ENCODE data around the gene SERTAD1.
"Not testable (repeated sequence)": the region's sequence is repeated elsewhere in the genome, so short reads cannot be mapped to it uniquely, and the experiment has no call there.

SERTAD1 gene

DNA sequence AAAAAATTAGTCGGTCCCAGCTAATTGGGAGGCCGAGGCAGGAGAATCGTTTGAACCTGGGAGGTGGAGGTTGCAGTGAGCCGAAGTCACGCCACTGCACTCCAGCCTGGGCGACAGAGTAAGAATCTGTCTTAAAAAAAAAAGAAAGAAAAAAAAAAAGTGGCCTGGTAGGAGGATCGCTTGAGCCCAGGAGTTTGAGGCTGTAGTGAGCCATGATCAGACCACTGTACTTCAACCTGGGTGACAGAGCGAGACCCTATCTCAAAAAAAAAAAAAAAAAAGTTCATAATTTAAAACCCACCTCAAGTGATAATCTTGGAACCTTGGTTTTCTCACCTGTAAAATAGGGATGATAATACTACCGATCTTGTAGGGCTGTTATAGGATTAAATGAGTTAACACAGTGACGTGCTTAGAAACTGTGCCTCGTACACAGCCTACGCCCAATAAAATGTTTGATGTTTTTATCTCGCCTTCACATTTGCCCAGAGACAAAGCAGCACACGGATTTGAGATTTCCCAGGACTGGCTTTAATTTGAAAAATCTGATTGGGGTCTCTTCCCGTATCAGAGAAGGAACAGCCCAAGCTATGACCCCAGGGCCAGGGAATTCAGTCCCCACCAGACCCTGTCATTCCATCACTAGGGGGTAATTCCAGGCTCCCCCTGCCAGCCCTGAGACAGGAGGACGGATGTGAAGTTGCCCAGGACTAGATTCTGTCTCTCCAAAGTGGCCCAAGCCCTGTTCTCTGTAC lies 3.6 kb downstream of the SERTAD1 start:
- no peak for DNase-seq

DNA sequence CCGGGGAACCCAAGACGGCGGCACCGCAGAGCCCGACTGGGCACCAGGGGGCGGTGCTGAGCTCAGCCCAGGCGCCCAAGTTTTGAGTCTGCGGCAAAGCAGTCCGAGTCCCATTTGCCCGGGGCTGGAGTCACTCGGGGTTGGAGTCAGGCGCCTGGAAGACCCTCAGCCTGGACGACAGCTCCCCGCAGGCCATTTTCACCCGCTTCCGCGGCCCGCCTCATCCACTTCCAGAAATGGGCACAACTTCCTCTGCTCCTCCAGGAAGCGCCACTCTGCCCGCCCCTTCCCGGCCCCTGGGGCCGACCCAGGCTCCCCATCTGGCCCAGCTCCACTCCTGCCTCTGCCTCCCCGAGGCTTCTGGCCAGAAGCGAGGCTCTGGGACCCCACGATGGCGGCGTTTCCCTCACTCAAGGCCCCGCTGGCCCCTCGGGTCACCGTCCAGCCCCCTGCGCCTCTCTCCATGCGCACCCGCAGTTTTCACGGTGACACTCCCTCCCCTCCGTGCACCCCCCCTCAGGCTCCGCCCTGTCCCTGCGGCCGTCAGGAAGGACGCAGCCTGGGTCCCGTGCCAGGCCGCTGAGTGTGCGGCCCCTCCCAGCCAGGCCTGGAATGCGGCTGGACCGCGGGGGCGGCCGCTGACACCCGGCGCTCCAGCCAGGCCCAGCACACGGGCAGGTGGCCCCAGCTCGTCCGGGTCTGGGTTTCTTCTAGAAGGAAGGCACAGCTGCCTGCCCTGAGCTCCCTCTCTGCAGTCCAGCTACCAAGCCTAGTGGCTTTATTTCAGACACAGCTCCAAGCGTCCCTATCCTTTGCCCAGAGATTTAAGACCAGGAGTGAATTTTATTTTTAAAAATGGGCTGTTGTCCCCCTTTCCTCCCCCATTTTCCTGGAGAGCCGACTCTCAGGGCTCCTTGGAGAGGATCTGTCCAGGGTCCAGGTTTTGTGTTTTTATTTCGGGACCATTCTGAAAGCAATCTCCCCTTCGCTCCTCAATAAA lies 4.7 kb downstream of the SERTAD1 start:
- peak; percentile 86 to 91 for DNase-seq

DNA sequence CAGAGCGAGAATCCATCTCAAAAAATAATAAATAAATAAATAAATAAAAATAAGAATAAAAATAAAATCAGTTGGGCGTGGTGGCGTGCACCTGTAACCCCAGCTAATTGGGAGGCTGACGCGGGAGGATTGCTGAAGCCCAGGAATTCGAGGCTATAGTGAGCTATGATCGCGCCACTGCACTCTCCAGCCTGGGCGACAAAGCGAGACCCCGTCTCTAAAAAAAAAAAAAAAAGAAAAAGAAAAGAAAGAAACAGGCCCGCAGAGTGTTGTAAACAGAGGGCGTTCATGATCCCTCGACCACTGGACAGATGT lies 5.4 kb downstream of the SERTAD1 start:
- no peak for DNase-seq

DNA sequence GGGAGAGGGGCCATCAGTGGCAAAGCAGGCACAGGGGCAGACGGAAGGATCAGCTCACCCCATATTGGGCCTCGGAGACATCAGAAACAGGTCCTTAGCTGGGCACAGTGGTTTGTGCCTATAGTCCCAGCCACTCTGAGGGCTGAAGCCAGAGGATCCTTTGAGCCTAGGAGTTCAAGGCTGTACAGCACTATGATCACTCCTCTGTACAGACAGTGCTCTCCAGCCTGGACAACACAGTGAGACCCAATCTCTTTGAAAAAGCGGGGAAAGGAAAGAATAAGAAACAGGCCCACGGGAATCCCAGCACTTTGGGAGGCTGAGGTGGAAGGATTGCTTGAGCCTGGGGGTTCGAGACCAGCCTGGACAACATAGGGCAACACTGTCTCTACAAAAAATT lies 6.0 kb downstream of the SERTAD1 start:
- no peak for DNase-seq

DNA sequence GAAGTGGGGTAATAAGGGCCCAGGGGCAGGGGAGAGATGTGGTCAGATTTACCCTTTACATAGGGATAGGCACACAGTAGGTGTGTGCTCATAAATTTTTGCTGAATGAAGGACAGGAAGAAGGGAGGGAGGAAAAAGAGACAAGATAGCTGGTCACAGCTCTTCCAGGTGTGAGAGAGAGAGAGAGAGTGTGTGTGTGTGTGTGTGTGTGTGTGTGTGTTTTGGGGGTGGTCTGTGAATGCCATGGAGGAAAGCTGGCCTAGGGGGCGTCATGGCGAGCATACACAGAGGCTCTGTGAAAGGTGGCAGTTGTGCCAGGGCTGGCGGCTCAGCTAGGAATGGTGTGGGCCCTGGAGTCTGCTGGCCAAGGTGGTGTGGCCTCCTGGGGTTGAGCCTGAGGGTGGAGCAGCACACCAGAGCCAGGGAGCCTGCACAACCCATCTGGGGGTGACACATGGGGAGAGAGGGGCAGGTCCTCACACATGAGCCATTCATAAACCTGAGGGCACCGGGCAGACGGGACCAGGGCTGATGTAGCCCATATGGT lies 6.7 kb downstream of the SERTAD1 start:
- DNase-seq = no peak

DNA sequence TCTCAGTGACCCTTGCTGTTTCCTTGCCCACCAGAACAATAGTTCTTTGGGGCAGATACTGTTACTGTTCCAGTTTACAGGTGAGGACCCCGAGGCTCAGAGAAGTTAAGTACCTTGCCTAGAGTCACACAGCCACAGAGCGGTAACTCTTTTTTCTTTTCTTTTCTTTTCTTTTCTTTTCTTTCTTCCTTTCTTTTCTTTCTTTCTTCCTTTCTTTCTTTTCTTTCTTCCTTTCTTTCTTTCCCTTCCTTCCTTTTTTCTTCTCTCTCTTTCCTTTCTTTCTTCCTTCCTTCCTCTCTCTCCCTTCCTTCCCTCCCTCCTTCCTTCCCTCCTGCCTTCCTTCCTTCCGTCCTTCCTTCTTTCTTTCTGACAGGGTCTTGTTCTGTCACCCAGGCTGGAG lies 7.8 kb downstream of the SERTAD1 start:
- DNase-seq = no peak

DNA sequence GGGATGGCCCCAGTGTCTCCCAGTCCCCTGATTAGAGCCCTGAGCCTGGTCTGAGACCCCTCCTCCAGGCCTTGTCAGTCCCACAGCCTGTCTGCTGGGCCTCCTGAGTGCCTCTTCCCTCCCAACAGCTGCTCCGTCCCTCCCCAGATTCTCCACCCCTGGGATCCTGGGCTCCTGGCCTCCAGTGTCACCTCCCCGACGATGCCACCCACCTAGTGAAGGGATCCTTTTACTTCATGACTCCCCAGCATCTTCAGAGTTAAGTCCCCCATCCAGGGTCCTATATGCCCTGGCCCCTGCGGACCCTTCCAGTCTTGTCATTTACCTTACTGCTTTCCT lies 8.2 kb downstream of the SERTAD1 start:
- no peak for DNase-seq

DNA sequence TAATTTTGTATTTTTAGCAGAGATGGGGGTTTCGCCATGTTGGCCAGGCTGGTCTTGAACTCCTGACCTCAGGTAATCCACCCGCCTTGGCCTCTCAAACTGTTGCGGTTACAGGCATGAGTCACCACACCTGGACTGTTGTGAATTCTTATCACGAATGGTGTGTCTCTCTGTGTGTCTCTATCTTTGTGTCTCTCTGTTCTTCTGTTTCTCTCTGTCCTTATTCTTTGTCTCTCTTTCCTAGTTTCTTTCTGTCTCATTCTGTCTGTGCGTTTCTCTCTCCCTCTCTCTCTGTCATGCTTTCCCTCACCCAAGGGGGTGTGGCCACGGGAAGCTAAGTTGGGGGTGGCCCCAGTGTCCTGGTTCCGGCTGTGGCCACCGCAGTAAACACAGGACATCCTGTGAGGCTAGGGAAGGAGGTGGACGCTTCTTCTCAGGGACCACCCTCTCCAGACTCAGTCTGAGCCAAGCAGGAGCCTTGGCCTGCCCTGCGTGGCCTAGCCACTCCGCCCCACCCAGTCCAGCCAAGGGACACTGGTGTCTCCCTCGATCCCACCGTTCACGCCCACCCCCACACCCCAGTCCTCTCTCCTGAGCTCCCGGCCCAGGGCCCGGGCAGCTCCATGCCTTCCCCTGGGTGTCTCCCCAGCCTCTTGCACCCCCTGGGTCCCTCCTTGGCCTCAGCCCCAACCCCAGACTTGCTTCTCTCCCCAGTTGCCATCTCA lies 8.7 kb downstream of the SERTAD1 start:
- no peak for DNase-seq

DNA sequence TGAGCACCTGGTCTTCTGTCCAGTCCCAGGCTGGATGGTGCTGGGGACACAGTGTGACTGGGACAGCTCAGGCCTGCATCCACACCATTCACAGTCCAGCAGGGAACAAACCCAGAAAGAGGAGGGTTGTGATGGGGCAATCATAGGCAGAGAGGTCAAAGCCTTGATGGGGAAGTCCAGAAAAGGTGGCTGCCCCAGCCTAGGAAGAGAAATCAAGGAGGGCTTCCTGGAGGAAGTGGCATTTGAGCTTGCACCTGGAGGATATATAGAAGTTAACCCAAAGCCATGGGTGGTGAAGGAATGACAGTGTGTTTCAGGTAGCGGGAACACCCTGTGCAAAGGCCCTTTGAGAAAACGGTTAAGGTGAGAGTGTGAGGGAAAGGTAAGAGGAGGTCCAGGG lies 10.0 kb downstream of the SERTAD1 start:
- DNase-seq = no peak

DNA sequence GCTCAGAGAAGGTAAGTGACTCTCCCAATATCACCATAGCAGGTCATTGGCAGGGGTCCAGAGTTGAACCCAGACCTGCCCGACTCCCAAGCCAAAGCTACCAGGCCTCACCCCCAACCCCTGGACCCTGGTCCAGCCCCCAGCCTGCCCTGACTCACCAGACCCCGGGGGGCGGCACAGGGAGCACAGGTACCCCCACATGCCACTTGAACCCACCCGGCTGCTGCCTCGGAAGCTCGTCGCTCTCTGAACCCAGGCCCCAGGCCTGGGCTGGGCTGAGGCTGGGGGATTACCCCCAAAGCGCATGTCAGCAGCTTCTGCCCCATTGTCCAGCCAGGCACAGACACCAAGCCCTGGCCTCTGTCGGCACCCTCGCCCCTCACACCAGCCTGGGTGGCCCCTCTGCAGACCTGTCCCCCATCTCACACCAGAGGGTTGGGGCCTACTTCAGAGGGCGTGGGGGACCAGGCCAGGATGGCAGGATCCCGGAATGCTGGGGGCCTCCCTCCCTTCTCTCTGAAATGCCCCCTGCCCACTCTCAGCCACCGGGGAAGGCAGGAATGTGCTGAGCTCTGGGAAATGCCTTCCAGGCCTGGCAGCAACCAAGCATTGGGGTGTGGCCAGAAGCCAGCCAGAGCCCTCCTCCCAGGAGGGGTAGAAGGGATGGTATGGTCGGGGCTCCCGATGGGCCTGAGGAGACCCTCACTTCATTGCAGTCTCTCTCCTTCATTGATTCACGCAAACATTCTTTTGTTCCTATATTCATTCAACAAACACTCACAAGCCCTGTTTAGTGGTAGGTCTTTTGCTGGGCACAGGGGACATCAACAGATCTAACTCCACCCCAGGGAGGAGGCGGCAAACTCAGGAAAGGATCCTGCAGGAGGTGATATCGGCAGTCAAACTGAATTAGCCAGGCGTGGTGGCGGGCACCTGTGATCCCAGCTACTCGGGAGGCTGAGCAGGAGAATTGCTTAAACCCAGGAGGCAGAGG lies 11.0 kb downstream of the SERTAD1 start:
- DNase-seq = no peak

DNA sequence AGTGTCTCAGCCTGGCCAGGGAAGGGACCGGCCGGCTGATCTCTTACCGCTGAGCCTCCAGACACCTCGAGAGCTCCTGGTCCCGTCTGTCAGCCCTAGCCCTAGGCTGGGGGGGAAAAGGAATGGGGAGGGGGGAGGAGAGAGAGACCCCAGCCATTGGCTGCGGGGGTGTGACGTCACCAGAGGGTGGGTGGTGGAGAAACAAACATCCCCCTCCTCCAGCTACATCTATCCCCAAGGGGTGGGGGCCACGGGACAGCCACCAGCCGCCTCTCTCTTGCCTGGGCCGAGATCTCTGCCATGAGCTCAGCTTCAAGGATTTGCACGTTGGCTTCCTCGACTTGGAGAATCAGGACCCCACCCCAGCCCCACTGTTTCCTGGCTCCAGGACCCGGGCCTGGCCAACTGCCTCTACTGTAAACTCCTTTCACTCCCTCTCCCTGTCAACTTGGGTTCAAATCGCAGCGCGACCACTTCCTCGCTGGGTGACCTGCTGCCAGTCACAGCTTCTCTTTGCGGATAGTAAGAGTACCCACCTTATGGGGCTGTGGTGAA lies 12.4 kb downstream of the SERTAD1 start, which contains the start of gene PRX:
PRX (minus strand) TSS at position 88 of the 555 bp plus-strand sequence. CDS start 5,446 bp downstream, outside the sequence.
- no peak for DNase-seq

DNA sequence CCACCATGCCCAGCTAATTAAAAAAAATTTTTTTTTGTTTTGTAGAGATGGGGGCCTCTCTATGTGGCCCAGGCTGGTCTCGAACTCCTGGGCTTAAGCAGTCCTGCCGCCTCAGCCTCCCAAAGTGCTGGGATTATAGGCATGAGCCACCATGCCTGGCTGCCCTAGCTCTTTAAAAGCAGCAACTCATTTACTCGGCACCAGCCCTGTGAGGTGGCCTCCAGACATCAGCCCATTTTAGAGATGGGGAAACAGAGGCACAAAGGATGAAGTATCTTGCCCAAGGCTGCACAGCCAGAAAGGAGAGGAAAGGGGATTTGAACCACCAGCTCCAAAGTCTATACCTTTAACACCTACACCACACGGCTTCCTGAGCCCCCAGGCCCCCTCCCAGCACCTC lies 12.9 kb downstream of the SERTAD1 start:
- DNase-seq = no peak

DNA sequence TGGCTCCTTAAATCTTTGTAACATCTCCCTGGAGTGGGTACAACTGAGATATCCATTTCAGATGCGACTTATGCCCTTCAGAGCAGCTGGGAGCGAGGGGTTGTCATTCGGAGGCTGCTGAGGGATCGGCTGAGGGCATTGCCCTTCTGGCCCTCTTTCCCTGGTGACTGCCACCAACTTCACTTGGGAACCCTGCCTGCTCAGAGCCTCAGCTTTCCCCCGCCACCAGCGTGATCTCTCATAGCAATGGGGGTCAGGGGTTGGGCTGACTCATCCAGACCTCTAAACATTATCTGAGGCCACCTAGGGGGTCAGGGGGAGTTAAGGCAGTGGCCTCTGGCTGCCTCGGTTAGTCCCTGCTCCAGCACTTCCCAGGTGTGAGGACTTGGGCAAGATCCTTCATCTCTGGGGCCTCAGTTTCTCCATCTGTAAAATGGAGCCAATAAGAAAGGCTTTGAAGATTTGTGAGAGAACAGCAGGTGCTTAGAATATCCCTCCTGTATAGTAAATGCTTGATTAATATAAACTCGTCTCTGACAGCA lies 13.8 kb downstream of the SERTAD1 start:
- no peak for DNase-seq

DNA sequence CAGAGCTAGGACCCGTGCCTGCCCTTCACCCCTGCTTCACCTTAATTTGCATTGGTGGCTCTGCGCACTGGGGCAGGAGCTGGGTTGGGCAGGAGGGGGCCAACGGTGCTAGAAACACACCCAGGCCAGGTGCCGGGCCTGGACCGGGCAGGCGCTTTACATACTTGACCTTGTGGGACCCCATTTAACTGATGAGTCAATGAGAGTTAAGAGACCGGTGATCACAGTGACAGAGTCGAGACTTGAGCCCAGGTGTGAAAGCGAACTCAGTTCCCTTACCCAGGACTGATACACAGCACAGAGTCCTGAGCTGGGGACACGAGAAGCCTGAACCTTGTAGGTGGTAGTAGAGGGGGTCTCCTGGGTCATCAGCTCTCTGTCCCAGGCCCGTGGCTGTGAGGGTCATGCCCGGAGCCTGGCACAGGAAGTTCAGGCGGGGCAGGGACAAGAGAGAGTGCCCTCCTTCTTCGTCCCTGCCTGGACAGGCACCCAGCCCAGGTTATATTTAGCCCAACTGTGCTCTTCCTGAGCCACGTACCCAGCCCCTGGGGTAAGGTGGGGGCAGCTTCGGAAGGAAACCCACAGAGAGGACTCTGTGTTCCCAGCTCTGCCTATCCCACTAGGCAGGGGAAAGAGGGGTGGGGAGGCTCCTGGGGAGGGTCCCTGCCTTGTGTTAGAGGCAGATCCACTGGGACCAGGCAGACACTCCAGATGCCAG lies 14.5 kb downstream of the SERTAD1 start:
- no peak for DNase-seq

DNA sequence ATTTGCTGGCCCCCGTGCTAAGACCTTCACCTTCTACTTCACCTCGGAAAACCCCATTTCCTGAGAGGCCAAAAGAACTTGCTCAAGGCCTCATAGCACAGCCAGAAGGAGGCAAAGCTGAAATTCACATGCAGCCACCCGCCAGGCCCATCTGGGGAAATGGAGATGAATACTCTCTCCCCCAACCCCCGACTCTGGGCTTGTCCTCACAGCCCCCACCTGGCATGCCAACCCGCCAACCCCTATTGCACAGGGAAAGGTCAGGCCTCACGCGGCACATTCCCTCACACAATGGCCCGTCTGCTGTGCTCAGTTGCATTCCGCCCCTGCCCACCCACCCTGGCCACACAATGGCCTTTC lies 15.8 kb downstream of the SERTAD1 start:
- no peak for DNase-seq

DNA sequence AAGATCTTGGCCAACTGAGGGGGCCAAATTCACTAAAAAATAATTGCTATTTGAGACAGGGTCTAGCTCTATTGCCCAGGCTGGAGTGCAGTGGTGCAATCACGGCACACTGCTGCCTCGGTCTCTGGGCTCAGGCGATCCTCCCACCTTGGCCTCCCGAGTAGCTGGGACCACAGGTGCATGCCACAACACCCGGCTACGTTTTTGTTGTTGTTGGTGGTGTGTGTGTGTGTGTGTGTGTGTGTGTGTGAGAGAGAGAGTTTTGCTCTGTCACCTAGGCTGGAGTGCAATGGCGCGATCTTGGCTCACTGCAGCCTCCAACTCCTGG lies 17.2 kb downstream of the SERTAD1 start:
- not testable (repeated sequence) for DNase-seq

DNA sequence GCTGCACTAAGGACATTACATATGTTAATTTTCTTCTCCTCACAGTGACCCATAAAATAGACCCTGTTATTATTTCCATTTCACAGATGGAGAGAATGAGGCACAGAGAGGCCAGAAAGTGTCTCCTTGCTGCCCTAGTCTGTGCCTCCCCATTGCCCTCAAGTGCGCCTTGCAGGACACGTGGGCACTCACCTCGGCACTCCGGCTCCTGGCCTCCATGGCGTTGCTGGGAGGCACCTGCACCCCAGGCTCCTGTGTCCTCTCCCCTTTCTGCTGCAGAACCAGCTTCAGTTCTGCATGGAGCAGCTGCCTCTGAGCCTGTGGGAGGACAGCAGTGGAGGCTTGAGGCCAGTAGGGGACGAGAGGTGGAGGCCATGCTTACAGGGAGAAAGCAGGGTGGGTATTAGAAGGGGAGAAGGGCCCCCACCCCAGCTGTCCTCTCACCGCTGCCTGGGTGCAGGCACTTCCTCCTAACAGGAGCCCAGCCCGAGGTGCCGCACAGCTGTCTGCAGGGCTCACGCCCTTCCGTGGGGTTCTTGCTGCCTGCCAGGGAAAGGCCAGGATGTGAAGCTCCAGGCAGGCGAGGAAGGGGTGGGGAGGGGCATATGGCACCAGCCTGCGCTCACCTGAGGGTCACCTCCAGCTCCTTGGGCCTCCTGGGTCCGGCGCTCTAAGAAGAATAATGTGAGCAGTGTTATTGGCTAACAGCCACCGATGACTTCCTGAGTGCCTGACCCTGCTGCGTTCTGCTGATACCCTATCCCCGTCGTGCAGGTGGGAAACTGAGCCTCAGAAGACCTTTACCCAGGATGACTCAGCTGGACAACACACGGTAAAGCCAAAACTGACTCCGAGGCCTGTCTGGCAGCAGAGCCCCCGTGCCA lies 17.8 kb downstream of the SERTAD1 start:
- DNase-seq = no peak

DNA sequence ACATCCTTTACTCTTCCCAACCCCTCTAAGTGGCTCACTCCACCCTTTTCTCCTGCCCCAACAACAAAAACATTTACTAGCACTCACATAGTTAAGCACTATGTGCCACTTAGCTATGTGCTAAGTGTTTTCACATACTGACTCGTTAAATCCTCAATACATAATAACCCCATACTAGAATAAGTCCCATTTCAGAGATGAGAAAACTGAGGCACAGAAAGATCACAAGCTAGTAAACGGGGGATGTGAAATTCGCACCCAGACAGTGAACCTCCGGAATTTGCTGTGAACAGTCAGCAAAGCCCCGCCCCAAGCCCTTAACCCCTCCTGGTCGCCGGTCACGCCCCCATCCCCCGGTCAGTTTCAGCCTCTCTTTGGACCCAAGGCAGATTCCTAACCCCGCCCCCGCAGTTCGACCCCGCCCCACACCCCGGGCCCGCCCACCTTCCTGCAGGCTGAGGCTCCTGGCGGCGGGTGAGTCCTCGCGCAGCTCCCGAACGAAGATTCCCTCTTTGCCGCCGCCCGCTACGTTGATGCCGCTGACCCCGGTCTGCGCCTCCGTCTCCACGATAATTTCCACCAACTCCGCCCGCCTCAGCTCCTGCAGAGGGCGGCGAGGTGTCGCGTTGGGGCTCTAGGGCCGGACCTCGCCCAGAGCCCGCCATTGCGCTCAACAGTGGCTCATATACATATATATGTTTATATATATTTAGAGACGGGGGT lies 22.4 kb downstream of the SERTAD1 start:
- peak; percentile 89 to 91 for DNase-seq

DNA sequence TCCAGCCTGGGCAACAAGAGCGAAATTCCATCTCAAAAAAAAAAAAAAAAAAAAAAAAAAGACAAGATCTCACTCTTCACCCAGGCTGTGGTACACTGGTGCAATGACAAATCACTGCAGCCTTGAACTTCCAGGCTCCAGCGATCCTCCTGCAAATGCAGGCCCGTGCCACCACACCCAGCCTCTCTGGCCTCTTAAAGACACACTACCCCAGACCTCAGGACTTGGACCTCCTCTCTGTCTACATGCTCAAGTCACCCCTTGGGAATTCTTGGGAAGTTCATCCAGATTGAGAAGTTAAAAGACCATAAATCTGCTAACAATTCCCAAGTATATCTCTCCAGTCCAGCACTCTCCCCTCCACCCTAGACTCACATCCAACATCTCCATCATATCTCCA lies 25.2 kb downstream of the SERTAD1 start:
- no peak for DNase-seq
